ENCODE data around the gene PMEPA1. TPM values are rescaled to one million over a fixed set of nuclear protein-coding genes. Genes with fewer than 3 reads are reported as not detected.

The PMEPA1 gene
- total RNA-seq, 1 donor from 2014 or later: 24.7 TPM

DNA sequence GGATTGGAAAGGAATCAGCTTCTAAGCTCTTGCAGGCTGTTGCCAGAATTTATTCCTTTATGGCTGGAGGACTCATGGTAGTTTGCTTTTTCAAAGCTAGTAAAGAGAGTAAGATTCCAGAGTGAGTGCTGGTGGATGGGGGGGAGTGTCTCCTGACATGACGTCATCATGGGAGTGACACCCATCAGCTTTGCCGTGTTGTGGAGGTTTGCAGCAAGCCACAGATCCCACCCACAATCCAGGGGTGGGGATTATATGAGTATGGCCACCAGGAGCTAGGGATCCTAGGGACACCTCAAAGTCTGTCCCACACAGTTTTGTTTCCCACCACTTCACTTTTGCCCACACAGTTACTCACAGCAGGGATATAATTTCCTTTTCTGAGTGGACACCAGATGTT is 28.7 kb upstream of the PMEPA1 start:
- intact Hi-C loops (cut with micrococcal nuclease): no loop called here
- ATAC-seq (no peak), DNase-seq (no peak)

DNA sequence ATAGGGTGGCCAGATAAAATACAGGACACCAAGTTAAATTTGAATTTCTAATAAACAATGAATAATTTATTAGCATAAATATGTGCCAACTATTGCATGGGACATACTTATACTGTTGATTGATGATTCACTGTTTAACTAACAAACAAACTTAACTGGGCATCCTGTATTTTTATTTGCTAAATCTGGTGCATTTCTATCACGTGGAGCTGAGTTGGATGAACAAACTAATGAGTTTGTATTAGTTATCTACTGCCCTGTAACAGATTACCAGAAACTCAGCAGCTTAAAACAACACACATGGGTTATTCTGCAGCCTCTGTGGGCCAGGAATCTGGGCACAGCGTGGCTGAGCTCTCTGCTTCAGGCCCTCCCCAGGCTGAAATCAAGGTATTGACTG is 28.2 kb upstream of the PMEPA1 start:
- DNase-seq (no peak), ATAC-seq (no peak)
- intact Hi-C loops (cut with micrococcal nuclease): no loop called here

DNA sequence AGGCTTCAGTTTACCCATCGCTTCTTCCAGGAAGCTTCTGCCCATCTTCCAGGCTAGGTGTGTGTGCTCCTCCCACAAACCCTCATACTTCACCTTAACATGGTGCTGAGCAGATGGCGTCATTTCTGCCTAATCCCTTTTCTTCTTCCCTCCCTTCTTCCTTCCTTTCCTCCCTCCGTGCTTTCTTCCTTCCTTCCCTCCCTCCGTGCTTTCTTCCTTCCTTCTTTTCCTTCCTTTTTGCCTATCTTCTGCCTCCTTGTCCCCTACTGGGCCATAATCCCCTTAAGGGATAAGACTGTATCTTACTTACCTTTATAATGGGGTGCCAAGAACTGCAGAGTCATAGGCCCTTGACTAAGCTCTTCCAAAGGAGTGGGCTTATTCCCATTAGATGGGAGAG is 27.5 kb upstream of the PMEPA1 start:
- intact Hi-C loops (cut with micrococcal nuclease): no loop called here
- ATAC-seq: no peak
- no peak for DNase-seq

DNA sequence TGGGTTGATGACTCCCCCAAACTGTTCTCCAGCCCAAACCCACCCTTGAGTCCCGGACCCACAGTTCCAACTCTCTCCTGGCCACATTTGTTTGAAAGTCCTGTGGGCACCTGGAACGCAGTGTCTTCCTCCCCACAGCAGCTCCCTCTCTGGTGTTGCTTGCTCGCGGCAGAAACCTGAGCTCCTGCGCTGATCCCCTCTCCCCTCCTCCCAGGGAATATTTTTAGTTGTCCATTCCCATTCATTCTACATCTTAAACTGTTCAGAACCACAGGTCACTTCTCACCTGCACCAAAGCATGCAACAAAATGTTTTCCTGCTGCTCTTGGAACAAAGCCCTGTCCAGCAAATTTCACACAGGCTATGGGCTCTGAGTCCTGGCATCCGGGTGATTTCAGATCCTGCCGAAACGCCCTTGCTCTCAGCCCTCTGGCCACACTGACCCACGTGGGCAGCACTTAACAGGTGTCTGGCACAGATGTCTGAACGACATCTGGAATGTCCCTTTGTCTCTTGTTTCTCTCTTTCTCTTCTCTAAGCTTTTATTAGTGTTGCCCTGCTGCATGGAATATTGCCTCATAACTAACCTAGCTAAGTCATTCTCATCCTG is 27.0 kb upstream of the PMEPA1 start:
- no peak for ATAC-seq
- no peak for DNase-seq
- intact Hi-C loops (cut with micrococcal nuclease): no loop called here

DNA sequence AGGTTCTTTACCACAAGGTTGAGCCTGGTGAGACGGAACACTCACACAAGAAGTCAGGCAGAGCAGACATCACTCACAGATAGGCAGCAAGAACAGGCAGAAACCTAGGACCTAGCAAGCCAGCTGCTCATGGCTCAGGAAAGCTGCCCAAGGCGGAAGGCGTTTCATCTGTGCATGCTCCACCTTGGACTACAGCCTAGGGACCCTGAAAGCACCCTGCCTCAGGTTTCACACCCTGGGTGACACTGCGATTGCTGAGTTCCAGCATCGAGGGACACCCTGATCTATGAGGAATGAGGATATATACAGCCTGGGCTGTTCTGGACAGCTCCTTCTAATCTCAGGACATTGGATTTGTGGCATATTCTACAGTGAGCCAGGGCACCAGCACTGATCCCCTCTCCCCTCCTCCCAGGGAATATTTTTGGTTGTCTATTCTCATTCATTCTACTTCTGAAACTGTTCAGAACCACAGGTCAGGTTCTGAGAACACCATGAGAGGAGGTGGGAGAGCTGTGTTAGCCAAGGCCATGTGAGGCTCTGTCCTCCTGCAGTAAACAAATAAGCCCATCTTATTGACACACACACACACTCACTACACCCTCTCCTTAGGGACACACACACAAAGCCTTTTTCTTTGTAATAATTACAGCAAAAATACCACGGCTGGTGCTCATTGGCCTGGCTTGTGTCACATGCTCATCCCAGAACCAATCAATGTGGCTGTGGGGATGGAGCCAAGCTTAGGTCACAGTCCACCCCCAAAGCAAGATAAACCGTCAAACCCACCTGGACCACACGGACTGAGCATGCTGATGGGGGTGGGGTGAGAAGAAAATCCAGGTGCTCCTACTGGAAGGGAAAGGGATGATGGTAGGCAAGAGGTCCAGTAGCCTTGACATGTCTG is 26.3 kb upstream of the PMEPA1 start:
- DNase-seq: no peak
- intact Hi-C loops (cut with micrococcal nuclease): no loop called here
- no peak for ATAC-seq

DNA sequence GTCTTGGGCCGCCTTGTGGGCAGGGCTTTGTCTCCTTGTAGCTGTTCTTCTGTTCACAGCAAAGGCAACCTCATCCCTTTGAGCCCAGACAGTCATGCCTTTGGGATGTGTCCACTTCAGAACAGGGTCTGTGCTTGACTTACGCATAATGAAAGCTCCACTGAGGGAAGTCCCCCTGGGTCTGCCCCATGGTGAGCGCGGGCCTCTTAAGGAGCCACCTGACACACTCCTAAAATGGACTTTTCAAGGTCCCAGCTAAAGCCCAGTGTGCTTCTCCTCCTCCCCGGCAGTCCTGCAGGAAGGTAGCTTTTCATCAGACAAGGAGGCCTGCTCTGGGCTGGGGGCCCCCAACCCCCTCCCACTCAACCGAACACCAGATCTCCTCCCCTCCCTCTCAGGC is 24.9 kb upstream of the PMEPA1 start:
- intact Hi-C loops (cut with micrococcal nuclease): no loop called here
- ATAC-seq (no peak), DNase-seq (no peak)

DNA sequence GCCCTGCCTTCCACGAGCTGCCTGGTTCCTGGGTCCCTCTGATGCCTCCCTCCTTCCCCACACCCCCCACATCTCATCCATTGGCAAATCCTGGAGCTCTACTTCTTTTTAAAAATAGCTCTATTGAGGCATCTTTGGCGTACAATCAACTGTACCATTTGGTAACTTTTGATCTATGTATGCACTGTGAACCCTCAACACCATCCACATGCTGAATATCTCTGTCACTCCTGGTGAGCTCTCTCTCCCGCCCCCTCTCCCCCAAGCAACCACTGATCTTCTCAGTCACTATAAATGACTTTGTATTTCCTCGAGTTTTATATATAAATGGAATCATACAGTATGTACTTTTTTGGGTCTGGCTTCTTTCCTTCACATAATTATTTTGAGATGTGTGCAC is 22.4 kb upstream of the PMEPA1 start:
- intact Hi-C loops (cut with micrococcal nuclease): no loop called here

DNA sequence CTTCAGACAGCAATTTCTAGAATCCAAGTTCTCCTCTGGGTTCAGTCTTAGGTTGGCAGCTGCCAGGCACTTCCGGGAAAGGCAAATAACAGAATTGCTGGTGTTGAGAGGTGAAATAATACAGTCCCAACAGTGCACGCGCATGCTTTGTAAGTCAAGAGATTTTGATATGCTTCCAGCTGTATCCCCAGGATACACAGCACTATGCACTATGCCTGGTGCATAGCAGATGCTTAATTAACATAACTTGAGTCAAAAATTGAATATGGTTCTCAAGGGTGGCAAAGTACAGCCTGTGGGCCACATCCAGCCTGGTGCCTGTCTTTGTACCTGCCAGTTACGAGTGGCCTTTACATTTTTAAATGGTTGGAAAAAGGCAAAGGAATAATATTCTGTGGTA is 18.9 kb upstream of the PMEPA1 start:
- ATAC-seq (no peak), DNase-seq (no peak)
- intact Hi-C loops (cut with micrococcal nuclease): no loop called here

More for the DNA sequence above, 22.4 kb upstream of the PMEPA1 start:
- DNase-seq (no peak), ATAC-seq (no peak)

DNA sequence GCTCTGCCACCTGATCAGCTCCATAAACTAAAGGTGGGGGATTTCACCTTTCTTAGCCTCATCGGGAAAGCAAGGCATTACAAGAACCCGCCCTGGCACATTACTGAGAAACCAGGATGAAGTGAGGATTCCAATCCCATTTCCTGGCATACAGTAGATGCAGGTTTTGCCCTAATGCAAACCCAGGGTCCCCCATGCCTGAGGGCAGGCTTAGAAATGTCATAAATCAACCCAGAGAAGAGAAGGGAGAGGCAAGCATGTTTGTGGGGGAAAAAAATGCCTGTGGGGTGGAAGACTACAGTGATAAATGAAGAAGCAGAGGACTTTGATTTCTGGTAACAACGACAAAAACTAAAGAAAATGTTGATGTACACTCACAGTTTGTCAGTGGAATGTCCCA is 18.0 kb upstream of the PMEPA1 start:
- intact Hi-C loops (cut with micrococcal nuclease): no loop called here
- DNase-seq: no peak
- ATAC-seq: no peak

DNA sequence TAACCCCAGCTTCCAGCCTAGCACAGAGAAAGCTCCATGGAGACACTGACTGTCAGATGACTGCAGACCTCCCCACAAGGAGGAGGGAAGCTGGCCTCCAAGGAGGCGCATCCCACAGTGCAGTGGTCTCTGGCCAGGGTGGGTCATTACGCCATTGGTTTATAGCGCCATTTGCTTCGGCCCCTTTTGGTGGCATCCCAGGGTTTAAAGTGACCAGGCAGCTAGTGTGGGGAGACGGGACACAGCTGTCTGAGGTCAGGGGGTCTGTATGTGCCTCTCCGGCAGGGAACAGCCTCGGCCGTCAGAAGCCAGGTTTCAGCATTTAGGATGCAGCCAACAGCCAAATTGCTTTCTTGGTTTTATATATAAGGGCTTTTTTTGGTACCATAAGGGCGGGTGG is 15.8 kb upstream of the PMEPA1 start:
- no peak for DNase-seq
- intact Hi-C loops (cut with micrococcal nuclease): no loop called here

DNA sequence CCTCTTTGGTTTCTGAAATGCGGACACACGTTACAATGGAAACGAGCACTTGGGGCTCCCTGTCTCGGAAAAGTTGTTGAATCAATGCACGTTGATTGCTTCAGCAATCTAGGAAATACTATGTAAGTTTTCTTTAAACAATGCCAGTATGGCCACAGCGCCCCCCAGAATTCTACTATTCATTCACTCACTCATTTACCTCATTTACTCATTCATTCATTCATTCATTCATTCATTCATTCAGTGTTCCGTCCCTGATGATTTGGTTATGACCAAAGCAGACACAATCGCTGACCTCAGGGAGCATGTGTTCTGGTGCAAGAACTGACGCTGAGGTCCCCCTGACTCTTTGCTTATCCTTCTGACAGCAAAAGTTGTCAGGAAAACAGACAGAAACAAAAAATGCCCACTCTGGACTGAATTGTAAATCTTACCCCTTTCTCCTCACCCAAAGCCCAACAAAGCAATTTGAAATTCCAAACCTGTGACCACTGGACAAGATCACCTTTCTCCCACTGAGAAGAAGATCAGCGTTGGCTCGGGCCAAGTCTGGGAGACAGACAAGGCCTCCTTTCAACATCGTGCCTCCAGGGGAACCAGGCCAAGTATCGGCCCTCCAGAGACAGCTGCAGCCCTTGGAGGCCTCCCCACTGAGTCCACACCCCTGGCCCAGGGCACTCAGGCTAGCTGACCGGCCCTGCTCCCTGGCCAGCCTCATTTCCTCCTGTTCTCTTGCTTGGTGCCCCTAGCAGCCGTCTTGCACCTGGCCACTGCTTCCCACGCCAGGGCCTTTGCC is 15.0 kb upstream of the PMEPA1 start:
- no peak for DNase-seq
- no peak for ATAC-seq
- intact Hi-C loops (cut with micrococcal nuclease): no loop called here

More for the DNA sequence above, 15.8 kb upstream of the PMEPA1 start:
- ATAC-seq: no peak

DNA sequence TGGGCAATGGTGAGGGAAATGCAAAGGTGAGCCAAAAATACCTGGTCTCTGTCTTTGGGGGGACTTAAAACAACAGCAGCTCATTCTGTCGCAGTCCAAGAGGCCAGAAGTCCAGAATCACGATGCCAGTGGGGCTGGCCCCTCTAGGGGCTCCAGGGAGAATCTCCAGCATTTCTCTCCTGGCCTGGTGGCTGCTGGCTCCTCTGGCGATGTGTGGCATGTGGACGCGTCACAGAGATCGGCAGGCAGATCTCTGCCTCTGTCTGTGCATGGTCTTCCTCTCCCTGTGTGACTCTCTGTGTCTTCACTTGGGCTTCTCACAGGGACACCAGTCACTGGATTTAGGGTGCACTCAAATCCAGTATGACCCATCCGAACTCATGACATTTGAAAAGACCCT is 14.0 kb upstream of the PMEPA1 start:
- no peak for DNase-seq
- no peak for ATAC-seq
- intact Hi-C loops (cut with micrococcal nuclease): no loop called here

DNA sequence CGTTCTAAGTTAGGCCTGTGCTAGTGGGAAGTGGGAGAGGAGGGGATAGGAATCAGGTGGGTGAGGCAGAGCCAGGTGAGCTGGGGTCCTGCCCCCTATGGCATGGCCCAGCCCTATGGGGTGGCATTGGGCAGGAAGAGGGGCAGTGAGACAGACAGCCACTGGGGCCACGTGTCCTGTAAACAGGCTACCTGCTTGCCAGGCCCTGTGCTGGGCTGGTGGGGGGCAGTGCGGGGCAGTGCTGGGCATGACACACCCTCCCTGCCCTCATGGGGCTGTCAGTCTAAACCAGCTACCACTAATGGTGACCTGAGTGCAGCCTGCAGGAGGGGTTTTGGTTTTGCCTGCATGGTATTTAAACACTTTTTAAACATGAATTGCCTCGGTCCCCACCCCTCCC is 10.1 kb upstream of the PMEPA1 start:
- ATAC-seq: no peak
- intact Hi-C loops (cut with micrococcal nuclease): no loop called here
- DNase-seq: no peak

DNA sequence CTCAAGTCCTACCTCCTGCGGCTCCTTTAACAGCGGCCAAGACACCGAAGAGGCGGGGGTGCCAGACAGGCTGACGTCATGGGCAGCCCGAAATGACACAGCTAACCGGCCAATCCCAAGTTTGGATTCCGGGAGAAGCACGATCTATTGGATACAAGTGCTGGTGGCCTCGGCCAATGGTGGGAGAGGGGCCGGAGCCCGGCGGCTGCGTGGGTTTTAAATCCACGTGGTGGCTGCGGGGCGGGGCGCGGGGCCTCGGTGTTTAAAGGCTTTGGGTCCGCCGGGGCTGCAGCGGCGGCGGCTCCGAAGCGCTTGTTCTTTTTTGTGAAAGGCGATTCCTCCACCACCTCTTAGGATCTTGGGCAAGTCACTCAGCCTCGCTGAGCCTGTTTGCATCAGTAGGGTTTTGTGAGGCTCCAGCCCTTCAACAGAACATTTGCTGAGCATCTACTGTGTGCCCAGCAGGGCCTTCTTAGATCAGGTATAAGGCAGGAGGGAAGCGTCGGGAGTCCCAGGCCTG is 8.7 kb upstream of the PMEPA1 start:
- peak; percentile 94 for ATAC-seq
- DNase-seq: peak; percentile 97
- intact Hi-C loops (cut with micrococcal nuclease): no loop called here

DNA sequence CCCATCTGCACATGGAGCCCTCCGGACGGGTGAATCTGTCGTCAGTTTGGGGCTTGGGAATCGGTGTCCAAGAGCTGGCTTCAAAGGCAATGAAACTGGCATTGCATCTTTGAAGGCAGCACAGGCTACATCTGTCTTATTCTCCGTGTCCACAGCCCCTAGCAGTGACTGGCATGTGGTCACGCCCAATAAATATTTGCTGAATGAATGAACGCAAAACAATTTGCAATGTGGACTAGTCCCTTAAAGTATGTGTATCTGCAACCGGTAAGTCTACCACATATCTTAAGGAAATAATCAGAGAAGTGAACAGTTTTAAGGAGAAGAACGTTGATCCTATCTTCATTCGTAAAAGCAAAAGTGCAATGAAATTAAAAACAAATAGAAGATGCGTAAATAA is 8.0 kb upstream of the PMEPA1 start:
- no peak for DNase-seq
- intact Hi-C loops (cut with micrococcal nuclease): no loop called here
- ATAC-seq: no peak

DNA sequence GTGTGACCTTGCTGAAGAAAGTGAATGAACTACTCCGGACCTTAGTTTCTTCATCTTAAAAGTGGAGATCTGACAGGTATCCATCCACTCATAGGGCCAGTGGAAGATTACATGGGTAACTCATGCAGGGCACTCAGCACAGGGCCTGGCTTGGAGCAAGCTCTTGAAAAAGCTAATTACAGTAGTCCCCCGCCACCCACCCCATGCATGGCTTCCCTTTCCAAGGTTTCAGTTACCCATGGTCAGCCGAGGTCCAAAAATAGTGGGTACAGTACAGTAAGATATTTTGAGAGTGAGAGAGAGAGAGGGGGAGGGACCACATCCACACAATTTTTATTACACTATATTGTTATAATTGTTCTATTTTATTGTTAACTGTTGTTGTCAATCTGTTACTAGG is 7.1 kb upstream of the PMEPA1 start:
- ATAC-seq (peak; percentile 76), DNase-seq (peak; percentile 73)
- intact Hi-C loops (cut with micrococcal nuclease): no loop called here

DNA sequence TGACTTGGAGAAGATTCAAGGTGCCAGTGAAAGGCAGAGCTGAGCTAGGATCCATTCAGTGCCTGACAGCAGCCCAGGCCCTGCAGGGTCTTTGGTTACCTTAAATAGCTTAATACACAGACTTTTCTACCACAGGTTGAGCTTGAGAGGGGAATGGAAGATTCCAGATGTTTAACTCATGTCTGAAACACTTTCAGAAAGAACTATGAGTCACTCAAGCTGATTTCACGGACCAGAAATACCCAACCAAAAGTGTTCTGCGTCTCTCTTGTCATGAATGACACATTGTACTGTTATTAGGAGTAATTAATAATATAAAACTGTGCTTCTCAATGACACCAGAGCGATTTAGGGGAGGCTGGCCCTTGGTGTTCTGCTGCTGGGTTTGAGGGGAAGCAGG is 6.4 kb upstream of the PMEPA1 start:
- ATAC-seq (no peak), DNase-seq (no peak)
- intact Hi-C loops (cut with micrococcal nuclease): no loop called here

DNA sequence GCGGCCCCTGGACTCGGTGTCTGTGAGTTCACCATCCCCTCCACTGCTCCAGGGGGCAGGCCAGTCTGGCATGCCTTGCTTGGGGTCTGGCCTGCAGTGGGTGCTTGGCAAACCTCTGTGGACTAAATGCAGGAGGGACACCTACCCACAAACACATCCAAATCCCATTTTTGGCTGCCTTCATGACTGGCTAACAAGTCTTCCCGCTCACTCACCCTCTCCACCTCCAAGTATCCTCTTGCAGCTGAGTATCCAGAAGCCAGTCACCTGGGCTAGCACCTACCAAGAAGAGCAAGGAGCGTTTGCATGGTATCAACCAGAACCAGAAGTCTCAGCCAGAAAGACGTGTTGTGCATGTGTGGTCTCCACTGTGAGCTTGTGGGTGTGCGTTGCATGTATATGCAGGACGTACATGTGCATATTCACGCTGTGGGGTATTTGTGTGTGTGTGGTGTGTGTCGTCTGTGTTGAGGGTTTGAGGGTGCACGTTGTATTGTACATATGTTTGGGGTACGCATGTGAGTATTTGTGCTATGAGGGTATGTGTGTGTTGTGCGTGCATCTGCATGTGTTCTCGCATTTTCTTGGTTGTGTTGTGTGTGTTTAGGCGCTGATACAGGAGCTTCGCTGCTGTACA is 5.6 kb upstream of the PMEPA1 start:
- no peak for DNase-seq
- intact Hi-C loops (cut with micrococcal nuclease): no loop called here

DNA sequence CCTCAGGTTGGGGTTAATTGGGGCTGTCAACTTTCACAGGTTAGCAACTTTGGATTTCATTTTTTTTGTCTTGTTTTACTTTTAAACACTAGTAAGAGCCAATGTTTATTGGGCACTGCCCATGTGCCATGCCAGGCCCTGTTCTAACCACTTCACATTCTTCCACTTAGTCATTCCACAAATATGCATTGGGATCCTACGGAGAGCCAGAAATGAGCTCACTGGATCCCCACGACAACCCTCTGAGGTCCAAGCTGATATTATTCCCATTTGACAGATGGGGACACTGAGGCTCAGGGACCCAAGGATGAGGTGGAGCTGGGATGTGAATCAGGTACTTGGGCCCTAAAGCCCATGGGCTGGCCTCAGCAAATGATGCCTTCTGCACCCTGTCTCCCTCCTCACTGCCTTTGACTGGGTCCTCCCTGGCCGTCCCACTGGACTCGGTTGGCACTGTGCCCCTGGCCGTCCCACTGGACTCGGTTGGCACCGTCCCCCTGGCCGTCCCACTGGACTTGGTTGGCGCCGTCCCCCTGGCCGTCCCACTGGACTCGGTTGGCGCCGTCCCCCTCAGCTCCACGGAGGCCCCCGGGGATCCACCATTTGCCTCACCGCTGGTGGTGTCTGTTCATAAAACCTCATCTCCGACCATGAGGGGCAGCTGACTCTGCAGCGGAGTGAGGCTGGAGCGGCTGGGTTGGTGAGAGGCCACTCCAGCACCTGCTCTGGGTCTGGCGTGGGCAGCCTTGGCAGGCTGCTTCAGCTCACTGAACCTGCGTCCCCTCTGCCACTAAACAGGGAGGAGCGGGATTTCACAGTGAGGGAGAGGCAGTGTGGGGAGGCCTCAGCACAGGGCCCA is 4.8 kb upstream of the PMEPA1 start:
- DNase-seq: no peak
- intact Hi-C loops (cut with micrococcal nuclease): no loop called here
- peak; percentile 10 for ATAC-seq

More for the DNA sequence above, 5.6 kb upstream of the PMEPA1 start:
- no peak for ATAC-seq

All from left ventricle myocardium superior (tissue), 1 donor.